Mammary epithelial cell (primary cell): ENCODE results near the gene RINL.
A peak's percentile ranks its signal among the peaks of the same experiment; 100 is the strongest.

Source experiments
- CTCF ChIP-seq, 2 donors: IDR thresholded peaks in 1 of 2; conservative IDR thresholded peaks in 1 of 2; 2 replicates each; pipeline ENCODE4 v1.5.1; 2011 to 2012; ENCODE audit warnings: inconsistent platforms in 2 of 2, low read length in 2 of 2, mild to moderate bottlenecking in 2 of 2, control low read depth in 1 of 2, low read depth in 1 of 2; ENCODE audit not compliant: insufficient read depth in 1 of 2; ENCODE audit errors: extremely low read depth in 1 of 2
- EZH2 ChIP-seq: IDR thresholded peaks from 2 replicates; pipeline ENCODE4 v1.6.1; 2012; ENCODE audit warnings: low read length, inconsistent platforms, borderline replicate concordance

DNA sequence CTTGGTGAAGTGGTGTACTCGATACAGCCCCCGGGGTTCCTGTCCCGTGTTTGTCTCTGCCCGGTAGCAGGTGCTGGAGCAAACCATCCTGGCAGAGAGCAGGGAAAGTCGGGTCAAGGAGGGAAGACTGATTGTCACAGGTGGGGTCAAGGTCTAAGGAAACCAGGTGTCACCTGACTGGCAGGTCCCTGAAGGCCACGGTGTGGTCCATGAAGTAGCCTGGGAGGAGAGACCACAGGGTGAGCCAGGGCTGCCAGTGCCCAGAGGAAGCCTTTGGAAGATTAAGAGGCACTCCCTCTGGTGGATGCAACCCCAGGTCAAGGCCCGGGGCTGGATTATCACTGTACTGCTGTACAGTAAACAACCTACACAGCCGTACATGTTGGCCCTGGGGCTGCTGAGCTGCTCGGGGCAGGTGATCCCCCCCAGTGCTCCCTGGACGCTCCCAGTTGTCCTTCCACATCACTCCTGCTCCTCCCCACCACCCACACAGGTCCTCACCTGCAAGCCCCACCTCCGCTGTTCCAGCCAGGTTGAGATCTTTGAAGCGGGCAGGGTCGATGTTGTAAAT is 39.9 kb upstream of the RINL start:
- TF ChIP-seq EZH2: no peak
- TF ChIP-seq CTCF (conservative IDR thresholded peaks at IDR 0.05 in 1 of 2, IDR thresholded peaks at IDR 0.05 in 1 of 2; ENCODE audit: extremely low read depth in 1 of 2, insufficient read depth in 1 of 2, low read depth in 1 of 2, low read length in 2 of 2): peak in 1 of 2 donors; percentile 27
